Parathyroid adenoma (tissue), 2 donors: ENCODE data around the gene TMEM129.

Experiments
- H2AFZ ChIP-seq: fragments of 300-600 bp; sonication (generic); one replicate; pipeline ENCODE4 v1.7.0; 2017; ENCODE audit warnings: antibody characterized with exemption, mild to moderate bottlenecking
- H3K27ac ChIP-seq: fragments of 300-600 bp; sonication (generic); one replicate; pipeline ENCODE4 v1.7.0; 2017
- H3K27me3 ChIP-seq: fragments of 300-600 bp; sonication (generic); one replicate; pipeline ENCODE4 v1.7.0; 2017; ENCODE audit warnings: low read length; ENCODE audit not compliant: control insufficient read depth, insufficient read depth
- H3K36me3 ChIP-seq: fragments of 300-600 bp; sonication (generic); one replicate; pipeline ENCODE4 v1.7.0; 2017; ENCODE audit warnings: low read length; ENCODE audit not compliant: control insufficient read depth, insufficient read depth
- H3K4me1 ChIP-seq: fragments of 300-600 bp; sonication (generic); one replicate; pipeline ENCODE4 v1.7.0; 2017; ENCODE audit warnings: control low read depth
- H3K4me2 ChIP-seq: fragments of 300-600 bp; sonication (generic); one replicate; pipeline ENCODE4 v1.7.0; 2017; ENCODE audit warnings: low read length
- H3K4me3 ChIP-seq: fragments of 300-600 bp; sonication (generic); one replicate; pipeline ENCODE4 v1.7.0; 2017; ENCODE audit warnings: low read depth, low read length
- H3K79me2 ChIP-seq: fragments of 300-600 bp; sonication (generic); one replicate; pipeline ENCODE4 v1.7.0; 2017; ENCODE audit warnings: control low read depth
- H3K9ac ChIP-seq: fragments of 300-600 bp; sonication (generic); one replicate; pipeline ENCODE4 v1.7.0; 2017; ENCODE audit warnings: mild to moderate bottlenecking
- H3K9me3 ChIP-seq: fragments of 300-600 bp; sonication (generic); one replicate; pipeline ENCODE4 v1.7.0; 2017; ENCODE audit warnings: low read length; ENCODE audit not compliant: control insufficient read depth
- CTCF ChIP-seq: fragments of 300-600 bp; sonication (generic); IDR thresholded peaks from one replicate; pipeline ENCODE4 v1.7.0; 2017; ENCODE audit warnings: antibody characterized with exemption, mild to moderate bottlenecking
- donor health status: primary hyperparathyroidism.

The TMEM129 gene

GRCh38 chr4:1711571-1712215 is 9.4 kb downstream of the TMEM129 start:
- H3K9me3 ChIP-seq: no peaks in the 10 kb centered on the region
- peak overlapping the region; percentile 67 for H3K9ac ChIP-seq
- H3K36me3 ChIP-seq: no peaks in the 10 kb centered on the region
- TF ChIP-seq CTCF: no peak
- peaks cover 9% of the 10 kb centered on the region for H3K79me2 ChIP-seq
- H3K4me1 ChIP-seq: no peaks in the 10 kb centered on the region
- H3K27ac ChIP-seq: peak overlapping the region; percentile 67
- peak overlapping the region; percentile 77 for H3K4me3 ChIP-seq
- peak overlapping the region; percentile 97 for H3K4me2 ChIP-seq
- peak overlapping the region; percentile 78 for H2AFZ ChIP-seq
- H3K27me3 ChIP-seq: no peaks in the 10 kb centered on the region

DNA sequence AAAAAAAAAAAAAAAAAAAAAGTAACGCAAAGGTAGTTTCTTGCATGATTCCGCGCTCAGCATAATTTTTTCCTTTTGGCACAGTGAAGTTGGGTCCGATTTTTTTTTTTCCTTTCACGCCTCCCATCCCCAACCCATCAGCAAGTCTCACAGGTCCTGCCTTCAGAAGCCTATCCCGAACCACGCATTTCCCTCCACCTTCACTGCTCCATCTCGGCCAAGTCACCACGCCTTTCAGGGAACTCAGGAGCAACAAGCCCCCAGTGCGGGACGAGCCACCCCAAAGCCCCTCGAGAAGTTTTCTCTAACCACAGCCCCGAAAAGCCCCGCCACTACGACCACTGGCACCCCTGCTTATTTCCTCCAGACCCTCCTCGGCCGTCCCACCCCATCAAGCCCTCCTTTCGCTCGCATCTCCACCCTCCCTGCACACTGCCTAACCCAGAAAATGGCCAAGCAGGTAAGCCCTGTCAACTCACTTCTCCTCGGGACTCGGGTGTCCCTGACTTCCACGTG is 10.0 kb downstream of the TMEM129 start:
- H3K4me3 ChIP-seq: peak overlapping the region; percentile 77
- H3K4me2 ChIP-seq: peak overlapping the region; percentile 97
- H3K79me2 ChIP-seq: peaks cover 9% of the 10 kb centered on the region
- peak overlapping the region; percentile 67 for H3K9ac ChIP-seq
- H3K27me3 ChIP-seq: no peaks in the 10 kb centered on the region
- no peaks in the 10 kb centered on the region for H3K9me3 ChIP-seq
- H3K27ac ChIP-seq: peak overlapping the region; percentile 67
- peak overlapping the region; percentile 78 for H2AFZ ChIP-seq
- H3K36me3 ChIP-seq: no peaks in the 10 kb centered on the region
- no peak for TF ChIP-seq CTCF
- no peaks in the 10 kb centered on the region for H3K4me1 ChIP-seq

DNA sequence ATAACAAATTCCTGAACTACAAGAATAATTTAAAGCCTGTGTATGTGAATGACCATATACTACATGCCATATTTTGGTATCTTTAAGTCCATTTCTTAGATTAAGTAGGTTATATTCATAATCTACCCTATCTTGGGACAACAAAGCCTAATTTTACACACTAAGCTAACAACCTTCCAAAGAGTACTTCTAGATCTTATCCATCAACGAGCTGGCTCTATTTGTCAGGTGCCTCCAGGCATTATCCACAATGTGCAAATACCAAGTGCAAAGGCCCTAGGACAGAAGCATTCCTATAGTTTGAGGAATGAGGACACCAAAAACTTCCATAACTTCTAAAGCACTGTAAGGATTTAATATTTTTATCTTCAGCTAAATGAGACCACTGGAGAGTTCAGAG is 12.5 kb downstream of the TMEM129 start:
- no peak overlapping the region for H3K4me2 ChIP-seq
- no peaks in the 10 kb centered on the region for H3K36me3 ChIP-seq
- no peaks in the 10 kb centered on the region for H3K27me3 ChIP-seq
- H3K9me3 ChIP-seq: no peaks in the 10 kb centered on the region
- H3K27ac ChIP-seq: no peak overlapping the region
- H3K9ac ChIP-seq: no peak overlapping the region
- peaks cover 19% of the 10 kb centered on the region for H3K79me2 ChIP-seq
- H3K4me1 ChIP-seq: no peaks in the 10 kb centered on the region
- H2AFZ ChIP-seq: no peak overlapping the region
- TF ChIP-seq CTCF: no peak
- no peak overlapping the region for H3K4me3 ChIP-seq

DNA sequence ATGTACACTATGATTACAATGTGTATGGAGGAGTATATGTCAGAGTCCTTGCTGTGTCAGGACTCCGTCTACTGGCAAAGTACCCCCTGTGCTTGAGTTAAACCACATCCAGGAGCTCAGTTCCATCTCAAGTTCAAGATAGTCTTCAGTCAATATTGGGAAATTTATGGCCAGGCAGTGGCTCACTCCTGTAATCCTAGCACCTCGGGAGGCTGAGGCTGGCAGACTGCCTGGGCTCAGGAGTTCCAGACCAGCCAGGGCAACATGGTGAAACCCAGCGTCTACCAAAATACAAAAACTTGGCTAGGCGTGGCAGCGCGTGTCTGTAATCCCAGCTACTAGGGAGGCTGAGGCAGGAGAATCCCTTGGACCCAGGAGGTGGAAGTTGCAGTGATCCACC is 14.8 kb downstream of the TMEM129 start:
- no peak for TF ChIP-seq CTCF
- Histone ChIP-seq H3K4me1 (no peaks in the 10 kb centered on the region), H3K4me3 (no peak overlapping the region), H3K27me3 (no peaks in the 10 kb centered on the region), H3K36me3 (no peaks in the 10 kb centered on the region), H3K9ac (no peak overlapping the region), H3K79me2 (peaks cover 28% of the 10 kb centered on the region), H3K4me2 (no peak overlapping the region), H2AFZ (no peak overlapping the region), H3K9me3 (no peaks in the 10 kb centered on the region), H3K27ac (no peak overlapping the region)

- Histone ChIP-seq H3K36me3 (no peaks in the 10 kb centered on the region), H3K4me1 (no peaks in the 10 kb centered on the region), H3K79me2 (peaks cover 32% of the 10 kb centered on the region), H3K9ac (no peak overlapping the region), H3K9me3 (no peaks in the 10 kb centered on the region), H3K27me3 (no peaks in the 10 kb centered on the region), H3K4me2 (no peak overlapping the region), H3K4me3 (no peak overlapping the region), H2AFZ (no peak overlapping the region), H3K27ac (no peak overlapping the region)
- TF ChIP-seq CTCF: no peak
These were observed 15.4 kb downstream of the TMEM129 start for GRCh38 chr4:1705732-1706131.
